ENCODE measurements around the gene ESRP2.

The ESRP2 gene

GRCh38 chr16:68235887-68236136 is at the start of gene ESRP2:
ESRP2 (minus strand) TSS chr16:68236127; CDS start chr16:68236045, 82 bp downstream.
- FAIRE-seq (no peak), DNase-seq (ENCODE audit: low spot score) (no peak)

DNA sequence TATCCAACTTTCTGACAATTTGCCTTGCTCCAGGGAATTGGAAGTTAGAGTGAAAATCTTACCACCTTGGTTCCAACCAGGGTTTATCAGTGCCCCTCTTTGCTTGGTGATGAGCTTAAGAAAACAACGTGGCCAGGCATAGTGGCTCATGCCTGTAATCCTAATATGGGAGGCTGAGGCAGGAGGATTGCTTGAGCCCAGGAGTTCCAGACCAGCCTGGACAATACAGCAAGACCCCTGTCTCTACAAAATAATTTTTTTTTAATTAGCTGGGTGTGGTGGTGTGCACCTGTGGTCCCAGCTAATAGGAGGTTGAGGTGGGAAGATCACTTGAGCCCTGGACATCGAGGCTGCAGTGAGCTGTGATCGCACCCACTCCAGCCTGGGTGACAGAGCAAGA is 49.8 kb upstream of the ESRP2 start:
- DNase-seq (ENCODE audit: low spot score): no peak
- no peak for FAIRE-seq

DNA sequence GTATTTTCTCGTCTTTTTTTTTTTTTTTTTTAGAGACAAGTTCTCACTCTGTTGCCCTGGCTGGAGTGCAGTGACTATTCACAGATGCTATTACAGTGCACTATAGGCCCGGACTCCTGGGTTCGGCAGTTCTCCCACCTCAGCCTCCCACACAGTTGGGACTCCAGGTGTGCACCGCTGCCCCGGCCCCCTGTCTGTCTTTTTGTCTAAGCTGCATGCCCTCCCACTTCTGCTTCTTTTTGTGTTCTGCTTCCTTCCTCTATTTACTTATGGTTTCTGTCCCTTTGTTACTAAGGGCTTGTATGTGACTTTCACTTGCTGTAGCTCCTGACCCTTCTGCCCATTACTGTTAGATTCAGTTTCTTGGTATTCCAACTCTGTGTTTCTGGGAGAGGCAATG is 48.9 kb upstream of the ESRP2 start:
- FAIRE-seq: no peak
- no peak for DNase-seq (ENCODE audit: low spot score)

- no peak for FAIRE-seq
- DNase-seq (ENCODE audit: low spot score): no peak
These were observed 48.1 kb upstream of the ESRP2 start for GRCh38 chr16:68283801-68284598.

GRCh38 chr16:68283346-68283745 is 47.4 kb upstream of the ESRP2 start:
- DNase-seq (ENCODE audit: low spot score) (no peak), FAIRE-seq (no peak)

- DNase-seq (ENCODE audit: low spot score) (no peak), FAIRE-seq (no peak)
These were observed 46.1 kb upstream of the ESRP2 start for GRCh38 chr16:68282064-68282452.

GRCh38 chr16:68281368-68282063 is 45.6 kb upstream of the ESRP2 start:
- DNase-seq (ENCODE audit: low spot score) (no peak), FAIRE-seq (no peak)

DNA sequence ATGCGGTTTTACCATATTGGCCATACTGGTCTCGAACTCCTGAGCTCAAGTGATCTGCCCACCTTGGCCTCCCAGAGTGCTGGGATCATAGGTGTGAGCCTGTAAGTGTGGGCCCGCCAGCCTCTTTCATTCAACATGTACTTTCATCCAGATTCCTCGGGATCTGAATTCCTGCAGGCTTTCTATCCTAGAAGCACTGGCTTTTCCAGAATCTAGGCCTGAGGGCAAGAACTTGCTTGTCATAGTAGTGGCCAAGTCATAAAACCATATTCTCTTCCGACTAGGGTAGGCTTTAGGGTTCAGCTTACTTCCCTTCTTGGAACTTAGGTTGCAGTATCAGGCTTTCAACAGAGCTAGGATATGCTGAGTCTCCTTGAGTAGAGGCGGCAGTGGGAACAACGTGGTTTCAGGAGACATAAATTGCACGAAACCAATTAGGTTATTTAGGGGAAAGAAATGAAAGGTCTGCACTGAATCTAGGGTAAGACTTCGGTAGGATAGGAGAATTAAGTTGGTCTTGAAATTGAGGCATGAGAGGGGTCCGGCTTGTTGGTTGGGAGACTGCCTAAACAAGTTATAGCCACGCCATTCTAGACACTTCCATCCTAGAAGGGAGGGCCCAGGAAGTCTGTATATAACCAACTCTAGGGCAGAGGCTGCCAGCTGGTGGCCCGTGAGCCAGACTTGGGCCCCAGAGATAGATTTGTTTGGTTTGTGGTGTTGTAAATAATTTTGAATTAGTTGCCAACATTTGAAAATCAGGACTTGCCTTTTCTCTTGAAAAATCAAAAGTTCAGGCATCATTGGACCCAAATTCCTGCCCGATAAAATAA is 44.0 kb upstream of the ESRP2 start:
- FAIRE-seq: no peak

DNA sequence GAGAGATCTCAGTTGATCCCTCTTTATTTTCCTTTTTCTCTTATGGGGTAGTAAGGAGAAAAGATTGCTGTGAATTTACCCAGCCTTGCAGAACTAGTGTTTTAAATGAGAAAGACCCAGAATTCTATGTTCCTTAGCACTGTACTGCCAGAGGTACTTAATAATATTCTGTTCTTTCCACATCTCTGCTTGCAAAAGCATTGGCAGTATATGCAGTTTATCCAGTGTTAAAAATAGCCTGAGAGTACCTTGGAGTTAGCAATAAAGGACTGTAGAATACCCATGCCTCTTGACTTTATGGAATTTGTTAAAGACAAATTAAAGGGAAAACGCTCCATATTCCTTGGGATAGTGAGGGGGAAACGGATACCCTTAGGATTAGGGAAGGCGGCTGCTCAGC is 40.3 kb upstream of the ESRP2 start:
- FAIRE-seq (no peak), DNase-seq (ENCODE audit: low spot score) (no peak)

More for the DNA sequence above, 44.0 kb upstream of the ESRP2 start:
- no peak for DNase-seq (ENCODE audit: low spot score)

GRCh38 chr16:68275611-68276191 is 39.8 kb upstream of the ESRP2 start:
- DNase-seq (ENCODE audit: low spot score): no peak
- FAIRE-seq: no peak

GRCh38 chr16:68274441-68274840 is 38.5 kb upstream of the ESRP2 start:
- DNase-seq (ENCODE audit: low spot score): no peak
- no peak for FAIRE-seq

DNA sequence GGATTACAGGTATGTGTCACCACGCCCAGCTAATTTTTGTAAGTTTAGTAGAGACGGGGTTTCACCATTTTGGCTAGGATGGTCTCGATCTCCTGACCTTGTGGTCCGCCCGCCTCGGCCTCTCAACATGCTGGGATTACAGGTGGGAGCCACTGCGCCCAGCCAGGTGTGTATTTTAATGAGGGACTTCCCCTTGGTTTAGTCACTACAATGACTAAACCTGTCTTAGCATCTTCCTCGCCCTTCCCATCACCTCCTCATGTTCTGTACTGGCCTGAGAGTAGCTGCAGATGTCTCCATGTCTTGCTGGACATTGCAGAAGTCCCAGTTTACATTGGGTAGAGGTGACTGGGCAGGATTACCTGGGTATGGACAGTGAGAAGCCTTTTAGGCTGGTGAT is 38.0 kb upstream of the ESRP2 start:
- FAIRE-seq (no peak), DNase-seq (ENCODE audit: low spot score) (no peak)

- no peak for DNase-seq (ENCODE audit: low spot score)
- no peak for FAIRE-seq
These were observed 37.5 kb upstream of the ESRP2 start for GRCh38 chr16:68273459-68273858.

DNA sequence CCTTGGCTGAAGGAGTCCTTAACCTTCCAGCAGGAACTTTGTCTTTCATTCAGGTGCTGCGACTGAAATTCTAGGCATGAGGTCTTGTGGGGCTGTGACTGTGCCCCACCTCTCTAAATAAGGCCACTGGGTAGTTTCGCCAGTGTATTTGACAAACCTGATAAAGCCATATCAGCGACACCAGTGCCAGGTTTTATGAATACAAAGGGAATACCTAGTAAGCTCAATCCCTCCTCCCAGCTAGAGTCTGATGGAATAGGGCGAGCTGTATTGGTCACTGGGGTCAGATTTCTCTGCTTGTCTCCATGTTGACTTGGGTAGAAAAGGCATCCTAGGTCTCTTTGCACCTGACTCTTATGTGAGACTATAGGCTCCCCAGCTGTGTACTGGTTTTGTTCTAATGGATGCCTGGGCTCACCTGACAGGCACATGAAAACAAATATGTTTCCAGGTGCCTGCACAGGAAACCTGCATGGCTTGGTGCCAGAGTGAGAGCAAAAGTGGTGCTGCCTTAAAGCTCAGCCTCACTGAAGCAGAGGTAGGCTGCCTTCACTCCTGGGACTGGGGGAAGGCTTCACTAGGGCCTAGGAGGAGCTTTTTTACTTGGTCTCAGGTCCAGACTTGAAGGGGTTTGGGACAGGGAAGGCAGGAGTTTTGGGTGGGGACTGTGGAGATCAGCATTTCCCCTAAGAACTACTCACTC is 36.7 kb upstream of the ESRP2 start:
- FAIRE-seq (no peak), DNase-seq (ENCODE audit: low spot score) (no peak)

- FAIRE-seq (no peak), DNase-seq (ENCODE audit: low spot score) (no peak)
These were observed 34.4 kb upstream of the ESRP2 start for GRCh38 chr16:68270353-68270752.

DNA sequence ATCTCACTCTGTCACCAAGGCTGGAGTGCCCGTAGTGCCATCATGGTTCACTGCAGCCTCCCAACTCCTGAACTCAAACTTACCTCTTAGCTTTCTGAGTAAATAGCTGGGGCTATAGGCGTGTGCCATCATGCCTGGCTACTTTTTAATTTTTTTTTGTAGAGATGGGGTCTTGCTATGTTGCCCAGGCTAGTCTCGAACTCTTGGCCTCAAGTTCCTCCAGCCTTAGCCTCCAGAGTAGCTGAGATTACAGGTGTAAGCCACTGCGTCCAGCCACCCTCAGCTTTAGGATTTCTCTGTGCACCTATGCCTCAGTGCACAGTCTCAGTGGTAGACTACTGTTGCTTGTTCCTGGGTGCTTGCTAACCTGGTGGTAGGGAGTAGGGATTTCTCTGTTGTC is 33.9 kb upstream of the ESRP2 start:
- DNase-seq (ENCODE audit: low spot score) (no peak), FAIRE-seq (no peak)

DNA sequence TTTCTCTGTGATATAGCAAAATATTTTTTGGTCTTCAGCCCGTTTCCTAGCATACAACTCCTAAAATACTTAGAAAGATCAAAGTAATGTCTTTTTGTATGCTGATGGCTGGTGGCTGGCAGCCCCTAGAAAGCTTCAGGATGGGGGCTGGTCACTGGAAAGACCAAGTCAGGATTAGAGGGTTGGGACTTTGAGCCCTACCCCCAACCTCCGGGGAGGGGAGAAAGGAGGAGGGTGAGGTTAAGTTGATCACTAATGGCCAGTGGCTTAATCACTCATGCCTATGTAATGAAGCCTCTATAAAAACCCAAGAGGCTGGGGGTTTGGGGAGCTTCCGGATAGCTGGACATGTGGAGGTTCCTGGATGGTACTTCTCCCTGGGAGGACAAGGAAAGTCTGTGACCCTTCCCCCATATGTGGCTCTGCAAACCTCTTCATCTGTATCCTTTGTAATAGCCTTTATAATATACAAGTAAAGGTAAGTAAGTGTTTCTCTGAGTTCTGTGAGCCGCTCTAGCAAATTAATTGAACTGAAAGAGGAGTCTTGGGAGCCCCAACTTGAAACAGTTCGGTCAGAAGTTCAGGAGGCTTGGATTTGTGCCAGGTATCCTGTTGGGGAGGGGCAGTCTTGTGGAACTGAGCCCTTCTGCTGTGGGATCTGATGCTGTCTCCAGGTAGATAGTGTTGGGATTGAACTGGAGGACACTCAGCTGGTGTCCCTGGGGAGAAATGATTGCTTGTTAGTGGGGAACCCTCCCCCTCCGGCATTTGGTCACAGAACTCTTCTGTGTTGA is 31.9 kb upstream of the ESRP2 start:
- DNase-seq (ENCODE audit: low spot score): no peak
- no peak for FAIRE-seq

DNA sequence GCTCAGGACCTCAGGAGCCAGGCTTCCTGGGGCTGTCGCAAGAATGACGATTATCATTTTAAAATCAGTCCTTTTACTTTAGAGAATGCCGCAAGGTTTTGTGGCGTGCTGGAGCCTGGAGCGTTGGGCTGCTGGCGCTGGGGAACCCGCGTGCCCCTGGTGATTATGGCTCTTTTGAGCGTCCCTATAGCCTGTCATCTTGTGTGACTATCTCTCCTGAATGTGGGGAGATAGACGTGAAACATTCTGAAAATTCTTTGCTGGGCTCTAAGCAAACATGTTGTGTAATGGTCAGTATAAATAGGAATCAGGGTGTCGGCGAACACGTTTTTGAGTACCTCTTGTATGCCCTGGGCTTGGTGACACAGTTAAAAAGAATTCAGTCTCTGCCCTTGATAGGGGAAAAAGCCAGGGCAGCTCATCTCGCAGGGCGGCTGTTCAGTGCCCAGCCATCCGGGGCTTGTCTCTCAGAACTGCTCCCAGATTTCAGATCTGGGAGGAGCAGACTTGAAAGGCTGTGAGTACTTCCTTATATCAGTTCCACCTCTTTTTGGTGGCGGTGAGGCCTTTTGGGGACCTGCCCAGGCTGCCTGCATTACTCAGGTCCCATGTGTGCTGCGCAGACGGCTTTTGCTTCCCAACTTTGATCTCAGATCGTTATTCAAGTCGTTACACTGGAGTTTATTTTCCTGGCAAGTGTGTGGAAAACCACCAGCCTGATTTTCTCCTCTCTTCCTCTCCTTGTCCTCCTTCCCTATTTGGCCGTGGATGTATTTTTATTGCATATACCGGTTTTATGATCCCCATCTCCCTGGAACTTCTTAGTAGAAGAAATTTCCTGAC is 29.4 kb upstream of the ESRP2 start:
- DNase-seq (ENCODE audit: low spot score): peak; percentile 87
- FAIRE-seq: peak; percentile 65
